Spinal cord (tissue), 10 donors: ENCODE measurements around the gene SULT1C3. TPM values are rescaled to one million over a fixed set of nuclear protein-coding genes. Genes with fewer than 3 reads are reported as not detected.

ENCODE experiments used
- DNase-seq, 6 donors: peaks; one replicate each; pipeline versions ENCODE4 v3.0.0 to v3.0.0-alpha.2; 2013 to 2015; ENCODE audit warnings: low spot score in 6 of 6, low read depth in 4 of 6
- H3K27ac ChIP-seq: one replicate; pipeline ENCODE4 v1.5.1; 2013; ENCODE audit warnings: low read depth, low read length, control low read depth
- H3K27me3 ChIP-seq: one replicate; pipeline ENCODE4 v1.6.1; 2013; ENCODE audit warnings: low read length; ENCODE audit not compliant: control insufficient read depth, insufficient read depth
- H3K36me3 ChIP-seq: one replicate; pipeline ENCODE4 v1.6.1; 2013; ENCODE audit warnings: low read length; ENCODE audit not compliant: control insufficient read depth, insufficient read depth
- H3K4me1 ChIP-seq: one replicate; pipeline ENCODE4 v1.6.1; 2013; ENCODE audit warnings: low read length; ENCODE audit not compliant: control insufficient read depth, insufficient read depth
- H3K4me3 ChIP-seq: one replicate; pipeline ENCODE4 v1.5.1; 2013; ENCODE audit warnings: low read depth, low read length, control low read depth
- H3K9me3 ChIP-seq: one replicate; pipeline ENCODE4 v1.6.1; 2013; ENCODE audit warnings: low read length; ENCODE audit not compliant: control insufficient read depth, insufficient read depth
- WGBS: methylation state at CpG from one replicate; pipeline ENCODE4 v1.1.5; 2013; ENCODE audit warnings: missing lambda C conversion rate; ENCODE audit not compliant: insufficient coverage; 5-methylcytosine and 5-hydroxymethylcytosine counted together
- long read RNA-seq, 4 donors: transcript quantifications; one replicate each; lab custom pipeline, GENCODE V29; 2026
- polyA plus RNA-seq, 2 donors: library from polyadenylated mRNA; unstranded; fragments of 120-200 nt; gene quantifications; one replicate each; pipeline ENCODE4 v1.2.1, GENCODE V29; 2013; ENCODE audit not compliant: insufficient read length in 2 of 2
- total RNA-seq, 2 donors: library from RNA; depleted of rRNA in 1 of 2; stranded (reverse); fragments of 120-200 nt in 1 of 2; fragments of >200 nt in 1 of 2; gene quantifications; one replicate each; pipeline versions ENCODE4 v1.2.3 to v1.2.4, GENCODE V29; 2013 to 2014
- donor health status: healthy.

SULT1C3 gene
- total RNA-seq (not detected), polyA plus RNA-seq (not detected)
- long read RNA-seq, donor 1: 0 reads
- long read RNA-seq, donor 2: 0 reads
- long read RNA-seq, donor 3: 0 reads
- long read RNA-seq, donor 4: 0 reads

DNA sequence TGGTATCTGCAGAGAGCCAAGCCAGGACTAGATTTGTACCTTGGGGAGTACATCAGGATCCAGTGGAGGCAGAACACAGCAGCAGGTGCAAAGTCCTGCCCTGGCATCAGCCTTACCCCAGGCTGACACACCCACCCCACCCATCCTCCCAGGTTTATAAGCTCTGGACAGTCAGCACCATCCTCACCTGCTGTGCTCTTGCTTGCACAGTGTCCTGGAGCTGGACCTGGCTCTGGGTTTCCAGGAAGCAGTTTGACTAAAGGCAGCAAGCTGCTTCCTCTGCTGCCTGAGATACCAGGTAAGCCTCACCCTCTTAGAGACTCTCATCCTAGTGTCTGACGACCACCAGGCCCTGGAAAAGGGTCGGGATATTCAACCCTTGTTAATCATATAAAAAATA is at the start of gene SULT1C3:
TSS of gene SULT1C3 (plus strand) at position 183 of the 400 bp plus-strand sequence. CDS start 7,227 bp downstream, outside the sequence.
- Histone ChIP-seq H3K36me3 (no peaks in the 10 kb centered on the region), H3K4me1 (no peaks in the 10 kb centered on the region), H3K27ac (no peak within 1 kb of the TSS), H3K9me3 (no peaks in the 10 kb centered on the region), H3K27me3 (no peaks in the 10 kb centered on the region), H3K4me3 (no peak within 1 kb of the TSS)
- no peak for DNase-seq
- WGBS: no CpG with 5 or more reads among the region's 2 CpGs

GRCh38 chr2:108193251-108193650 is 46.5 kb upstream of the SULT1C3 start:
- DNase-seq: no peak
- WGBS: 100% methylated on average over 1 of the region's 3 CpGs
- Histone ChIP-seq H3K4me1 (no peaks in the 10 kb centered on the region), H3K27ac (no peak overlapping the region), H3K4me3 (no peak overlapping the region), H3K9me3 (no peaks in the 10 kb centered on the region), H3K27me3 (no peaks in the 10 kb centered on the region), H3K36me3 (no peaks in the 10 kb centered on the region)

DNA sequence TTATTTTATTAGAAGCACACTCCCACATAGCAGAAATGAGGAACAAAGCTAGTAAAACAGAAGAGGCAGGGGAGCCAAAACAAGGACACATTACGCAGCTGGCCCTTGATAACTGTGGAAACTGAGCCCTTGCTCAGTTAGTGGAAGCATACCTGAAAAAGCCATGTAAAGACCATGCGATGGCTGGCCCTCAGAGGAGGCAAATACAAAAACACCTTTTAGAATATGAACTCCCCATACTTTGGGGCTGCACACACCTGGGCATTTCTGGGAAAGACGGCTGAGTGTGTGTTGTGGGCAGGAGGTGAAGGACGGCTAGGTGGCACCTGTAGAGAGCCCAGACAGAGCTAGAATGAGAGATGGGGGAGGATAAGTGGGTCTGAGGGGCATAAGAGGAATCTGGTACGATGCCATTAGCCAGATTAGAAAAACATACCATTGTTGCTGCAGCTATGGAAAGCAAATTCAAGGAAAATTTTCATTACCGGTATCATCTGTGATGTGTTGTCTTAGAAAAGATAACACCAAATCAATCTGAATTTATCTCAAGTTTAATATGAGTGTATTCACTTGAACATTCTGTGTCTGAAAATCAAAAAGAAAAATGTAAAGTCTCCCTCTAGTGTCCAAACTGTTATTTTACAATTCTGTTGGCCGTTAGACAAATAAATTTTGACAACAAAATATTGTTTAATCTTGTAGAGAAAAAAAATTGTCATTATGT is 45.2 kb upstream of the SULT1C3 start:
- no peaks in the 10 kb centered on the region for H3K4me1 ChIP-seq
- H3K27ac ChIP-seq: no peak overlapping the region
- H3K27me3 ChIP-seq: no peaks in the 10 kb centered on the region
- no peaks in the 10 kb centered on the region for H3K9me3 ChIP-seq
- peak in 4 of 6 donors; percentile 12 to 82 (median 42) for DNase-seq
- H3K36me3 ChIP-seq: no peaks in the 10 kb centered on the region
- H3K4me3 ChIP-seq: no peak overlapping the region
- 73% methylated on average over 4 of the region's 7 CpGs for WGBS

GRCh38 chr2:108195133-108195439 is 44.7 kb upstream of the SULT1C3 start:
- no peak for DNase-seq
- no peak overlapping the region for H3K4me3 ChIP-seq
- H3K27ac ChIP-seq: no peak overlapping the region
- no peaks in the 10 kb centered on the region for H3K9me3 ChIP-seq
- H3K27me3 ChIP-seq: no peaks in the 10 kb centered on the region
- no peaks in the 10 kb centered on the region for H3K4me1 ChIP-seq
- no peaks in the 10 kb centered on the region for H3K36me3 ChIP-seq

DNA sequence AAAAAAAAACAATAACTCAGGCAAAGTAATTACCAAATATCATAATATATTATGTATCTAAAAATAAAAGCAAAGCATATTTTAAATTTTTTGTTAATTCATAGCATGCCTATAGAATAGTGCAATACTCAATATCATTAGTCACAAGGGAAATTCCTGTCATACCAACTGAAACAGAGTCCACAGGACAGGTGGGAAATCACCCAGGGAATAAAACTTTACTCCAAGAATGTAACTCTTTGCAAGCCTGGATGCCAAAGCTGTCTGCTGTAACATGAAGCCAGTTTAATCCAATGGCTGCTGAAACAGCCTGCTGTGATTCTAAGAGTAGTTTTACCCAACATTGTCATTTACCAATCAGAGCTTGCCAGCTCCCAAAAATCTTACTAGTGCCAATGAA is 40.0 kb upstream of the SULT1C3 start:
- H3K27ac ChIP-seq: no peak overlapping the region
- H3K27me3 ChIP-seq: no peaks in the 10 kb centered on the region
- no peaks in the 10 kb centered on the region for H3K4me1 ChIP-seq
- DNase-seq: no peak
- H3K9me3 ChIP-seq: no peaks in the 10 kb centered on the region
- no peak overlapping the region for H3K4me3 ChIP-seq
- H3K36me3 ChIP-seq: no peaks in the 10 kb centered on the region

DNA sequence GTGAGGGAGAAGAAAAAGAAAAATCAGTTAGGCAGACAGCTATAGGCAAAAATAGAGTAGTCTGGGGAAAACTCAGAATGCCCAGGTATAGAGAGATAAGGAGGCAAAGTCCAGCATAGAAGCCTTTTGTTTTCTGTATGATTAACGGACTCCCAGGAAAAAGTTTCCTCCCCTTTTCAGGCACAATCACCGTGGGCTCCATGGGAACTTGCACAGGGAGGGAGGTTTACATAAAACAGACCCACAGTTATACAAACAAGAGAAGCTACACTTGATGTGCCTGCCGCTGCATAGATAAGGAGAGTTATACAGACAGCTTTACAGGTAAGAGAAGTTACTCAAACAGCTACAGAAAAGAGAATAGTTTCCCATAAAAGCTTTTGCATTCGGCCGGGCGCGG is 39.2 kb upstream of the SULT1C3 start:
- no peak for DNase-seq
- H3K36me3 ChIP-seq: no peaks in the 10 kb centered on the region
- H3K4me3 ChIP-seq: no peak overlapping the region
- no peaks in the 10 kb centered on the region for H3K4me1 ChIP-seq
- H3K9me3 ChIP-seq: no peaks in the 10 kb centered on the region
- no peaks in the 10 kb centered on the region for H3K27me3 ChIP-seq
- no peak overlapping the region for H3K27ac ChIP-seq
- no CpG with 5 or more reads among the region's 7 CpGs for WGBS

GRCh38 chr2:108212671-108213070 is 27.1 kb upstream of the SULT1C3 start:
- H3K36me3 ChIP-seq: no peaks in the 10 kb centered on the region
- no peak for DNase-seq
- peaks cover 1% of the 10 kb centered on the region for H3K9me3 ChIP-seq
- no peaks in the 10 kb centered on the region for H3K27me3 ChIP-seq
- no peak overlapping the region for H3K27ac ChIP-seq
- H3K4me3 ChIP-seq: no peak overlapping the region
- no peaks in the 10 kb centered on the region for H3K4me1 ChIP-seq
- no CpG with 5 or more reads among the region's 3 CpGs for WGBS

- Histone ChIP-seq H3K4me3 (no peak overlapping the region), H3K27me3 (no peaks in the 10 kb centered on the region), H3K9me3 (peaks cover 1% of the 10 kb centered on the region), H3K36me3 (no peaks in the 10 kb centered on the region), H3K27ac (no peak overlapping the region), H3K4me1 (no peaks in the 10 kb centered on the region)
- WGBS: 57% methylated on average over 1 of the region's 3 CpGs
- DNase-seq: peak in 1 of 6 donors; percentile 34
Measured at GRCh38 chr2:108215794-108216211, 24.0 kb upstream of the SULT1C3 start.

DNA sequence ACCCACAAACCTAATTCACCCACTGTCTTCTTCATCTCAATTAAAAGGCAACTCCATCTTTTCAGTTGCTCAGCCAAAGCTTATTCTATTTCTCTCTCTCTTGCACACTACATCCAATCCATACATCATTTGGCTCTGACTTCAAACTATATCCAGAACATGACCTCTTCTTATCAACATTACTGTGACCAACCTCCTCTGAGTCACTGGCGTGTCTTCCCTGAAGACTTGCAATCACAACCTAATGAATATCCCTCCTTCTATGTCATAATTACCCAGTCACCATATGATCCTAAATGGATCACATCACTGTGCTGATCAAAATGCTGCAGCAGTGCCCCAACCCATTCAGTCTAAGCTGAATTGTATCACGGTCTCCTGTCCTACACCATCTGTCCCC is 22.6 kb upstream of the SULT1C3 start:
- Histone ChIP-seq H3K9me3 (peaks cover 1% of the 10 kb centered on the region), H3K36me3 (no peaks in the 10 kb centered on the region), H3K27me3 (no peaks in the 10 kb centered on the region), H3K4me3 (no peak overlapping the region), H3K27ac (no peak overlapping the region), H3K4me1 (no peaks in the 10 kb centered on the region)
- no peak for DNase-seq
- 88% methylated on average over 2 of the region's 2 CpGs for WGBS

GRCh38 chr2:108219688-108220087 is 20.1 kb upstream of the SULT1C3 start:
- Histone ChIP-seq H3K9me3 (peaks cover 5% of the 10 kb centered on the region), H3K4me3 (no peak overlapping the region), H3K36me3 (no peaks in the 10 kb centered on the region), H3K27me3 (no peaks in the 10 kb centered on the region), H3K4me1 (no peaks in the 10 kb centered on the region), H3K27ac (no peak overlapping the region)
- WGBS: 75% methylated on average over 2 of the region's 3 CpGs
- no peak for DNase-seq
